ENCODE results near the gene MZF1. TPM values are rescaled to one million over a fixed set of nuclear protein-coding genes. Genes with fewer than 3 reads are reported as not detected.
"Not testable (repeated sequence)": the region's sequence is repeated elsewhere in the genome, so short reads cannot be mapped to it uniquely, and the experiment has no call there.

Gene MZF1
- total RNA-seq, 1 experiment from 2014 or later: not detected

GRCh38 chr19:58581227-58582141, 8.3 kb upstream of the MZF1 start:
- Histone ChIP-seq H3K4me2 (no peak overlapping the region), H3K79me2 (ENCODE audit: low read depth) (no peaks in the 10 kb centered on the region), H3K27me3 (ENCODE audit: insufficient read depth, low read depth) (no peaks in the 10 kb centered on the region), H3K4me1 (replicated peaks; ENCODE audit: insufficient read depth) (no peaks in the 10 kb centered on the region), H2AFZ (no peak overlapping the region), H3K9me2 (ENCODE audit: insufficient read depth) (no peaks in the 10 kb centered on the region), H3K27ac (no peak overlapping the region), H3K4me3 (no peak overlapping the region), H4K20me1 (ENCODE audit: insufficient read depth) (no peaks in the 10 kb centered on the region), H3F3A (ENCODE audit: insufficient read depth, low read depth) (no peaks in the 10 kb centered on the region), H3K36me3 (ENCODE audit: low read depth) (no peaks in the 10 kb centered on the region), H3K9me3 (ENCODE audit: insufficient read depth, low read depth) (no peaks in the 10 kb centered on the region)
- no peak for DNase-seq
- TF ChIP-seq EZH2 (IDR thresholded peaks at IDR 0.05; ENCODE audit: low read depth): no peak
- CTCF ChIA-PET: no interaction called here
- no TSS peak for BruUV-seq (replicated peaks)
- intact Hi-C loops (cut with micrococcal nuclease; ENCODE audit: unreplicated experiment): no loop called here
- POLR2A ChIA-PET (ENCODE audit: unreplicated experiment): no interaction called here

DNA sequence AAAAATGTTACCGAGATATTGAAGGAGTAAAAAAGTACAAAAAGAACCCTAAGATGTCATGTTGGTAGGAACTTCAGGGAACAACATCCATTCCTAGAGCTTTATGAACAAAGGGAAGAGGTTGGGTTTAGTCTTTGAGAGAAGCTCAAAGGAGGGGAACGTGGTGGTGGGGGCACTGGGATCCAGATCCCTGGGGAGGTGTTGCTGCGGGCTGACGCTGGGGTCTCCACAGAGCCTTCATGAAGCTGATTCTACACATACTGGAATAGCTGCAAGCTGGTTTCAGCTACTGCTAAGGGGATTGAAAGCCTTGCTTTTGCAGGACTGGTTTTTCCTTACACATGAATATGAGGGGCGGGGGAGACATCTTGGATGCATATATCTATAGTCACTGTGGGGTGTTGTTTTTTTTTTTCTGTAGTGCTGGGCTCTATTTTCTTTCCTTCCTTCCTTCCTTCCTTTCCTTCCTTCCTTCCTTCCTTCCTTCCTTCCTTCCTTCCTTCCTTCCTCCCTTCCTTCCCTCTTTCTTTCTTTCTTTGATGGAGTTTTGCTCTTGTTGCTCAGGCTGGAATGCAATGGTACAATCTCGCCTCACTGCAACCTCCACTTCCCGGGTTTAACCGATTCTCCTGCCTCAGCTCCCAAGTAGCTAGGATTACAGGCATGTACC, 6.5 kb upstream of the MZF1 start:
- Histone ChIP-seq H3K4me2 (no peak overlapping the region), H3K36me3 (ENCODE audit: low read depth) (no peaks in the 10 kb centered on the region), H3K79me2 (ENCODE audit: low read depth) (no peaks in the 10 kb centered on the region), H4K20me1 (ENCODE audit: insufficient read depth) (no peaks in the 10 kb centered on the region), H3K27ac (no peak overlapping the region), H3K9me3 (ENCODE audit: insufficient read depth, low read depth) (no peaks in the 10 kb centered on the region), H2AFZ (no peak overlapping the region), H3K9me2 (ENCODE audit: insufficient read depth) (no peaks in the 10 kb centered on the region), H3F3A (ENCODE audit: insufficient read depth, low read depth) (no peaks in the 10 kb centered on the region), H3K27me3 (ENCODE audit: insufficient read depth, low read depth) (no peaks in the 10 kb centered on the region), H3K4me1 (replicated peaks; ENCODE audit: insufficient read depth) (no peaks in the 10 kb centered on the region), H3K4me3 (no peak overlapping the region)
- POLR2A ChIA-PET (ENCODE audit: unreplicated experiment): no interaction called here
- CTCF ChIA-PET: no interaction called here
- TF ChIP-seq CTCF (conservative IDR thresholded peaks at IDR 0.05) (no peak), EZH2 (IDR thresholded peaks at IDR 0.05; ENCODE audit: low read depth) (no peak)
- no TSS peak for BruUV-seq (replicated peaks)
- intact Hi-C loops (cut with micrococcal nuclease; ENCODE audit: unreplicated experiment): no loop called here
- no peak for DNase-seq

DNA sequence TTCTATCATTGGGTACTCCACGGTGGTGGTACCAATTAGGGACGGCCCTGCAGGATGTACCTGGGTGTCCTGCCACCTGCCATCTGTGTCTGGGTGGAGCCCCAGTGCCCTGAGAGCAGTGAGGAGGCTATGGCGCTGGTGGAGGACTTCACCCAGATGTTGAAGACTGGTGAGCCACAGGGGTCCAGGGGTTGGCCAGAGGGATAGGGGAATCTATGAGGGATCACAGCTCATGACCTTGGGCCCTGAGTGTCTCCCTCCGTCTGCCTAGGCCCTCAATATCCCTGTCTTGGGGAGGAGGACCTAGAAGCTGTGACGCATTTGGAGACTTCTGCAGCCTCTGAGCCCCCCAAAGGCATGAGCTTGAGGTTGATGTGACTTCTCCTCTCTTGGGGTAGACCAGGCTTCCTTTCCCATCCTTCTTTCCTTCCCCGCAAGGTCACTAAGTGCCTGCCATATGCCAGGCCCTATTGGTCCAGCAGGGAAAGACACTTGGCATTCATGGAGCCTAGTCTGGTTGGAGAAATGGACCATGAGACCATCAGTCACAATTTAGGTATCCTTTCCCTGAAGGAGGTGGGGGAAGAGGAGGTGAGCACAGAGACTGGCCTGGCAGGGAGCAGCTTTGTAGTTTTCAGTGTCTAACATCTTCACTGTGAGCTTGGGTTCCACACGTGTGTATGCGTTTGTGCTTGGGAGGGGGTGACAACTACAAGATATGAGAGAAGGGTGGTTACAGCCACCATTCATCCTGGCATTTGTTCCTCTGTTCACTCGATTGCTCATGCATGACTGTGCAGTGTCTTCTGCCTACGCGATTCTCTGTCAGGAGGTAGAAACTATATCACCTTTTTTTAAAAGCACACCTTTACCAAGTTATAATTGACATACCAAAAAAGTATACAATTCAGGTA, 5.1 kb upstream of the MZF1 start:
- no peak for DNase-seq
- Histone ChIP-seq H4K20me1 (ENCODE audit: insufficient read depth) (no peaks in the 10 kb centered on the region), H3K36me3 (ENCODE audit: low read depth) (no peaks in the 10 kb centered on the region), H3K9me2 (ENCODE audit: insufficient read depth) (no peaks in the 10 kb centered on the region), H3K27me3 (ENCODE audit: insufficient read depth, low read depth) (no peaks in the 10 kb centered on the region), H3K4me3 (no peak overlapping the region), H3F3A (ENCODE audit: insufficient read depth, low read depth) (no peaks in the 10 kb centered on the region), H3K4me2 (no peak overlapping the region), H3K79me2 (ENCODE audit: low read depth) (no peaks in the 10 kb centered on the region), H3K9me3 (ENCODE audit: insufficient read depth, low read depth) (no peaks in the 10 kb centered on the region), H3K27ac (no peak overlapping the region), H2AFZ (no peak overlapping the region), H3K4me1 (replicated peaks; ENCODE audit: insufficient read depth) (no peaks in the 10 kb centered on the region)
- no TSS peak for BruUV-seq (replicated peaks)
- ChIA-PET CTCF (no interaction called here), POLR2A (ENCODE audit: unreplicated experiment) (no interaction called here)
- TF ChIP-seq EZH2 (IDR thresholded peaks at IDR 0.05; ENCODE audit: low read depth) (no peak), CTCF (conservative IDR thresholded peaks at IDR 0.05) (no peak)
- intact Hi-C loops (cut with micrococcal nuclease; ENCODE audit: unreplicated experiment): no loop called here

- H3K36me3 ChIP-seq (ENCODE audit: low read depth); BruUV-seq (replicated peaks); H3K9me2 ChIP-seq (ENCODE audit: insufficient read depth); H3K27me3 ChIP-seq (ENCODE audit: insufficient read depth, low read depth); H2AFZ ChIP-seq; H3K79me2 ChIP-seq (ENCODE audit: low read depth); CTCF ChIA-PET; H3K4me3 ChIP-seq; H3K27ac ChIP-seq; POLR2A ChIA-PET (ENCODE audit: unreplicated experiment); H3K9me3 ChIP-seq (ENCODE audit: insufficient read depth, low read depth); H3K4me1 ChIP-seq (replicated peaks; ENCODE audit: insufficient read depth); H3K4me2 ChIP-seq; H4K20me1 ChIP-seq (ENCODE audit: insufficient read depth); DNase-seq; H3F3A ChIP-seq (ENCODE audit: insufficient read depth, low read depth); intact Hi-C loops (cut with micrococcal nuclease; ENCODE audit: unreplicated experiment): not testable (repeated sequence)
Observed at GRCh38 chr19:58577581-58577980, 4.4 kb upstream of the MZF1 start.
